B cell (primary cell): ENCODE measurements around the gene ESRRA.

ENCODE experiments used
- CTCF ChIP-seq: fragments of 200-600 bp; IDR thresholded peaks from one replicate; pipeline ENCODE4 v1.8.0; 2022; ENCODE audit warnings: antibody characterized with exemption, mild to moderate bottlenecking
- EZH2 ChIP-seq: IDR thresholded peaks from 2 replicates; pipeline ENCODE4 v1.6.1; 2012; ENCODE audit warnings: borderline replicate concordance, low read depth, mild to moderate bottlenecking, moderate library complexity, low read length; ENCODE audit not compliant: insufficient read depth, poor library complexity, severe bottlenecking

GRCh38 chr11:64258946-64259532 is 46.3 kb upstream of the ESRRA start:
- TF ChIP-seq CTCF, result no peak
- no peak for TF ChIP-seq EZH2
